Inferior parietal cortex (tissue), 1 donor: ENCODE results near the gene MYO5A.
"Not testable (repeated sequence)": the region's sequence is repeated elsewhere in the genome, so short reads cannot be mapped to it uniquely, and the experiment has no call there.

ENCODE experiments used
- DNase-seq: peaks from one replicate; pipeline ENCODE4 v3.0.0-alpha.2; 2016; ENCODE audit errors: extremely low spot score

The MYO5A gene

DNA sequence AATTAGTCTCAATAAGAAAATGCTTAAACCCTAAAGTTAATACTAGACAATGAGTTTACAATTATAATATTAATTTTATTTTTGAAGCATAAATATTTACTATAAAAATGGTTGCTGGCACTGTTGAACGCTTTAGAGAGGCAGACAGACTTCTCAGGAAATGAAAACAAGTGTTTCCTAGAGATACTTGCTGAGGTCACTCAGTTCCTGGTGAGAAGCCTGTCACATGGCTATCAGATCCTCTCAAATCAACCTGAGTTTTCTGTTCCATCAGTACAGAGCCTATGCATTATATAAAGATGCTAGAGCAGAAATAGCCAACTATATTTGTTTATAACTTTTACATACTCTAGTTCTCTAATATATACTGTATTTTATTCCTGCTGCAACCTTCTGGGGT, 109.2 kb downstream of the MYO5A start:
- DNase-seq = no peak

DNA sequence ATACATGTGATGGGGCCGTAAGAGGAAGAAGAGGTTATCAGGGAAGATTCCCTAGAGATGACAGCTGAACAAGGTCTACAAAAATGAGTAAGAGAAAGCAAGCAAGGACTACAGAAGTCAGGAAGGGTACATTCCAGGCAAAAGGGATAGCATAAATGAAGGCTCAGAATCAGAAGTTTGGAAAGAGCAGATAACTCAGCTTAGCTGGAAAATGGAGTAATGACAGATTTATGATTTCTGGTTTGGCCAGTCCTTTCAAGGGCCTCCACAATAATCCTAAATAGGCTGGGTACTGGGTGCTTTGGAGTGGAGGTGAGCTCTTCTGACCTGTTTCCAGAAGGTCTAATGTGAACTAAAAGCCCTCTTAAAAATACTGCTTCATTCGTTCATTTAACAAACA, 110.7 kb downstream of the MYO5A start:
- no peak for DNase-seq

DNA sequence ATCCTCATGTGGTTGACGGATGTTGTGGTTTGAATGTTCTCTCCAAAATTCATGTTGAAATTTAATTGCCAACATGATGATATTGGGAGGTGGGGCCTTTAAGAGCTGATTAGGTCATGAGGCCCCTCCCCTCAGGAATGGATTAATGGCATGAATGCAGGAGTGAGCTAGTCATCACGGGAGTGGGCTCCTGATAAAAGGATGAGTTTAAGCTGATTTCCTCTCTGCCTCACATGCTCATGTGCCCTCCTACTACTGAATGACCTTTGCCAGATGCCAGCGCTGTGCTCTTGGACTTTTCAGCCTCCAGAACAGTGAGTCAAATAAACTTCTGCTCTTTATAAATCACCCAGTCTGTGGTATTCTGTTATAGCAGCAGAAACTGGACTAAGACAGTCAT, 111.2 kb downstream of the MYO5A start:
- no peak for DNase-seq

DNA sequence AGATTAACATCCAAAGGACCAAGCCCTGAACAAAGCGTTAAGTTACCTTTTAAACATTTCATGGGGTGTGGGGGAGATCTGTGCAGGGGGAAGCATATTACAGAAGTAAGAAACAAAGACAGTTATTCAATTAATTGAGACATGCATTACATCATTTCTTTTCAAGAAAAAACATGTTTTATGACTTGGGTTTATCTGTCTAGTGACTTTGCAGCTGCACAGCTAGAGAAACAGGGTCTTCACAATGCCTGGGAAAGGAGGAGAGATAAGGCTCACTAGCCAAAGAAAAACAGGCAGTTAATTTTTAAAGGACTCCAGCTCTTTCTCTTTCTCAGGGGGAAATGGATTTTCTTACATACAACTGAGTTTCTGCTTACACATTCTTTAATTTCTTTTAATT, 112.1 kb downstream of the MYO5A start:
- DNase-seq = not testable (repeated sequence)

DNA sequence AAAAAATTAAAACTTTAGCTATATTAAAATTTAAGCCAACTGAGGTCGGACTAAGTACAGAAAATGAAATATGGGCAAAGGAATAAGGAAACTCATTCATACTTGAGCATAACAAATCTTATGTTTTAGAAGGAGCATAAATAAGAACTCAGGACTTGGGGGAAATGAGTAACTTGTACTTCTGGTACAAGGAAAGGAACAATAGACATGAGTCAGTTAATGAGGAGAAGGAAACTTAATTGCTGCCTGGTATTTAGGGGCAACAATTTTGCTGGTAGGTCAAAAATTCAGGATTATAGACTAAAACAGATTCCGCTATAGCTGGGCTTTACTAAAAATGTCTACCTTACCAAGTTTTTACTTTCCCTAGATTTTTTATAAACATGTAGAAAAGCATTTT, 113.1 kb downstream of the MYO5A start:
- DNase-seq = no peak

DNA sequence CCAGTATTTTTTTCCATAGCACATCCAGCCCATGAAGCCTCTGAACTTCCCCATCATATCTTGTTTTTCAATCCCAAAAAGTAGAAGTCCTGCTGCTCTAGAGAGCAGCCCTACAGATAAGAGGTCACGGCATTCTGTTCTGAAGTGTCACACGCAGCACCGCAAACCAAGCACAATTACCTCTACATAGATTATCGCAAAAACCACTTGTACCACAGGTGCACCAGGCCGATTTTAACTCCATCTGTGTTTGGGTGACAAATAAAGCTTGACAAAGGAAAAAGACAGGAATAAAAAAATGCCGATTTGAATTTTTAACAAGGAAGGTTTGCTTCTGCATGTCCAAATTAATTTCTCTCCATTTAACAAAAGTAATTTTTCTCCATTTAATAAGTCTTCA, 113.7 kb downstream of the MYO5A start:
- DNase-seq = no peak

DNA sequence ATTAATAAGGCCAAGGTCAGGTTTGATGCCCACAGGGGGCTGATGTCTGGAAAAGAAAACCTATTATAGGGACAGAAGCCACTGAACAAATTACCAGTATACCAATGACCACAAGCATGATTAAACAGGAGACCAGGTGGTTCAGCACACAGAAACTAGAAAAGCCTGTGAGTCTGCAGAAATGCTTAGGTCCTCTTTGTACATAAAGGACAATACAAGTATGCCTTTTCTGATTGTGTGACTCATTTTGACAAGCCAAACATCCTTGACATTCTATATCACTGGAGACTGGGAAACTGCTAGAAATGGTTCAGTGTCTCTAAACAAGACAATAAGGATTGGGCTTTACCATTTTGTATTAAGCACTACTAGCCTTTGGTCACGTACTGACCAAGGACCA, 119.9 kb downstream of the MYO5A start:
- no peak for DNase-seq

DNA sequence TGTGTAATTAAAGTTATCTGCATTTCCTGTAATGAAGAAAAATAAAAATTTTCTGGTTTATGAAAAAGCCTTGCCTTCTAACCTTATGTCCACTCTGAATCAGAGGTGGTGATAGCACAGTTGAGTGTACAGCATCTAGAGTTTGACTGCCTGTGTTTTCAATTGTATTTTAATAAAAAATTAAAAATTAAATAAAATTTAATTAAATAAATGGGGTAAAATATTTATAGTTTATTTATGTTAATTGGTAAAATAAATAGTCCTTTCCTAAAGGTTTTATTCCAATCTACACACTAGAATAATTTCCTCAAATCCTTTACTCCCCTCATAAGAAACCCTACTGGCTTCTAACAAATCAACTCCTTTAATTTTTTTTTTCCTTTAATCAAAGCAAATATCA, 121.3 kb downstream of the MYO5A start:
- no peak for DNase-seq

DNA sequence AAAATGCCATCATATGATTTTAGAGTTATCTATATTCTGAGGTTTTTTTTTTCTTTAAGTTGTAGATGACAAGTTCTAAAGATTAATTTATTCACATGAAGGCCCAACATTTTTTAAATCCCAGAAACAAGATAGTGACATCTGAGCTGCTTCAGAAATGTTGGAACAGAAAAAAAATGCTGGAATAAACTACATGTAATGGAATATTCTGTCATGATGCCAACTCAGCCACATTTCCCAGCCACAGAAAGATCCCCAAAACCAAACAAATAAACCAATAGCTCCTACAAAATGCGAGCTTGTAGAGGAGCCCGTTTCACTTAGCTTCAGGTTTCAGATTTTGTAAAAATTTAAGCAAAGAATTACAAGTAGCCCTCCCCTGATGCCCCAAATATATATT, 122.1 kb downstream of the MYO5A start:
- no peak for DNase-seq

DNA sequence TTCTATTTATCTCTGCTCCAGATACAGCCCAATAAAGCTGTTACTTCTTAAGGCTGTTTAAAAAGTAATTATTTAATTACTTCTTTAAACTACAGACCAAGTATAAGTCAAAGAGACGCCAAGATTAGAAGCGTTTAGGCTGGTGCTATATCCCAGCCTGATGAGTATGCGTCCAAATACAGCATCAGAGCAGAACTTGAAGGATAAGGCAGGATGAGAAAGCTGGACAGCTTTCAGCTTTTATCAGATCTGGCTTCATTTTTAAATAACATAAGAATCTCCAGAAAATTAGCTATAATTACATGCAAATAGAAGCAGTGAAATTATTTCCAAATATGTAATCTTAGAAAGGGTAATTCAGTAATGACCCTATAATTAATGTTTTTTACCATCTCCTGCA, 122.8 kb downstream of the MYO5A start:
- DNase-seq = no peak

DNA sequence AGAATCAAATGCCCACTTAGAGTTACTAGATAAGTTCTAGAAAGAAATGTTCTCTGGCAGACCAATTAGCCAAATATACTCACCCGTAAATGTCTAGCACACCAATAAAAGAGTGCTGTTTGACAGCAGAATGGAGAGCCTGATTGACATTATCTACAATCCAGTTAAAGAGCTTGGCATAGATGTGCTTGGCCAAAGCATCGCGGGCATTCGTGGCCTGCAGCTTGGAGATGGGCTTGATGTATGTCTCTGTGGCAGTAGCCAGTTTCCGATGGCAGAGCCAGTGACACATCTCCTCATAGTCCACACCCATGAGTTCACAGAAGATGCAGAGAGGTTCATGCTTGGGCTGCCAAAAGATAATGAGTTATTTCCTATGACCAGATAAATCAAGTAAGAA, 131.6 kb downstream of the MYO5A start:
- no peak for DNase-seq

DNA sequence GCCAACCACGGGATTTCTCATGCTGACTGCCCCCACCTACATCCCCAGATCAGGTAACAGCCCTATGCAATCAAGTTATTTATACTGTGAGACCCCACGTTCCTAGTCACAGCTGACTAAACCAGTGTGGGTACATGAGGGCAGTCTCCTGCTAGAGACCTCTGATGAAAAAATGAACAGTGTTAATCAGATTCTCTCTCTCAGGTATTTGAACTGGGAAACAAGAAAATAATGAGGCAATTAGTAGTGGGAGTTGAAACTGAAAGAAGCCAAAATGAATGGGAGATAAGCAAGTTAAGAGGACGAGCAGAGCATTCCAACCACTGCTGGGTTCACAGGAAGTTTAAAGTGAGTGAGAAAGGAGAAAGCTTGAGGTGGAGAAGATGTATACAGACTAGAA, 134.6 kb downstream of the MYO5A start:
- no peak for DNase-seq

DNA sequence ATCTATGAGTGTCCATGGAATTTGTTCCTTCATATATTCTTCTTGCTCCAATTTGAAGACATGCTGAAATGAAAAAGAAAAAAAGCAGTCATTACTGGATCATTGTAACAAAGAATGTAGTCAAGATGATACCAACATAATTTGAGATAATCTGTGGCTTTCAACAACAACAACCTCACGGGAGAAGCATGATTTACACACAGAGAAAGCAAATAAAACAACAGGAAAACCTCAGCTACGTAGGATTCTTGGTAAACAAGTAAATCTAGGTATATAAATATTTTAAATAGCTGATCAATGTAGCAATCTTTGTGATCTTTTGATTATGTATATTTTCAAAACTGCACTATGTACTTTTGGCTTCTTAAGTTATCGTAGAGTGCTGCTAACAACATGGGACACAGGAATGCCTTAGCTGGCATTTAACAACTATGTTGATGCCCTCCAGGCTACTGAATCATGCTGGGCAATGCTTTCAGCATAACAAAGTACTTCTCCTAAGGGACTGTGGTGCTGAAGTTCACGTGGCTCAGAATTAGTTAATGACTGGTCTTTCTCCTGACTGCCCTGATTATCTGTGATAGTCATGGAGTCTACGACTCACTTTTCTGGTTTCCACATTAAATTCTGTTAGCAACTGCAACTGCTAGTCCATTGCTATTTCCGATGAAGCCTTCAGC, 136.5 kb downstream of the MYO5A start:
- no peak for DNase-seq

DNA sequence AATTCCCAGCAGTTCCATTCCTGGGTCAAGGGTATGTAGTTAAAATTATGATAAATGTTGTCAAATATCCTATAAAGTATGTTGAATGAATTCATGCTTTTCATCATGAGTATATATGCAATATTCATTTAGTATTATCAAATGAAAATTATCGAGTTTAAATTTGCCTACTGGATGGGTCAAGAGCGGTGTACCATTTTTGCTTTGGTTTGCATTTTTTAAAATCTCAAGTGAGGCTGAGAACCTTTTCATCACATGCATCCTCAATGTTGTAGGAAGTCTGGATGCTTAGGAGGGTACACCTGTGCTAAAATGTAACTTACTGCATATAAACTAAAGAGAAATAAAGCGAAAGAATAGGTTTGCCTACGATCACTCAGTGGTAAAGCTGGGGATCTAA, 137.6 kb downstream of the MYO5A start:
- no peak for DNase-seq

DNA sequence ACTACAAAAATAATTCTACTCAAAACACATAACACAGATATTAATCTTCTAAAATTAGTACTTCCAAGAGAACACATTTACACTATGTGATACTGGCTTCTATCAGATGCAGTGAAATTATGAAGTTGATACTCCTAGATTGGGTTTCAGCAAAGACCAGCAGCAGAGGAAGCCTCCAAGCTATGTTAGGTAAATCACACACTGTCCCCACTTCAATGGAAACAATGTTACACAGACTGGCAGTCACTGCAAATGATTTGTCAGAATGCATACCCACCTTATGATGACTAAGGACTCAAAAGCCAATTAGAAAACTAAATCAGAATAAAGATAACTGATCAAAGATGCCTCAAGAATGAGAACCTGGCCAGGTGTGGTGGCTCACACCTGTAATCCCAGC, 143.0 kb downstream of the MYO5A start:
- DNase-seq = no peak

DNA sequence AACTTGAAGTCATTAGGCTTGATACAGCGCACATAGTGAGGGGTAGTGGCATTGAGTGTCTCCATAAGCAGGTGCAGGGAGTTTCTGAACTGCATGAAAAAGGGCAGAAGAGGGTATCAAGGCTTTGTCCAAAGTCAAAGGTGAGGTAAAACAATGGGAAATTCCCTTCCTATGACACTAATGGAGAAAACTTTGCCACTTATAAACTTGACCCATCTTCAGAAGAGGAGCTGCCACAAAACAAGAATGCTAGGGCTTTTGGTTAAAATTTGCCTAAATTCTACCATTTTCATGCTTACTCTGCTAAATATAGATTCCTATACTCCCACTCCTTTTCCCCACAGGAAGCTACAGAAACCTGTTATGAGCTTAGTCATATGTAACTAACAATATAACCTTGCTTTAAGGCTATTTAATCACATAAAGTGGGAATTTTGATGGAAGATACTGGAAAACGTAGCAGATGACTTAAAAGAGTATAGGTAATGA, 145.5 kb downstream of the MYO5A start:
- DNase-seq = no peak

DNA sequence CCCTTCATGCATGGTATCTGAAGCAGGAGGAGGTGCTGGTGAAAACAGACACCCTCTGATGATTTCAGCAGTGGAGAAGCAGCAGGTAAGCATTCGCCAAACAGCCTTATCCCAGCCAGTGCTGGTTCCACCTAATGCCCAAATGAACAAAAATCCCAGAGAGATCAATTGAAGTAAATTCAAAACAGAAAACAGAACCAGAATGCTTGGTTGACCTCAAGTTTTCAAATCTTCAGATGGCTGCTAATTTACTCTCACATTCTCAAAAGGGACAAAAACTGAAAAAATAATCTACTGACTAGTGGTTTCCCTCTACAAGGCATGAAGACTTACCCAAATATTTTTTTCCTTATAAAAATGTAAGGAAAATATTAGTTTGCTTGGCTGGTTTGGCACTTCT, 146.0 kb downstream of the MYO5A start:
- no peak for DNase-seq

DNA sequence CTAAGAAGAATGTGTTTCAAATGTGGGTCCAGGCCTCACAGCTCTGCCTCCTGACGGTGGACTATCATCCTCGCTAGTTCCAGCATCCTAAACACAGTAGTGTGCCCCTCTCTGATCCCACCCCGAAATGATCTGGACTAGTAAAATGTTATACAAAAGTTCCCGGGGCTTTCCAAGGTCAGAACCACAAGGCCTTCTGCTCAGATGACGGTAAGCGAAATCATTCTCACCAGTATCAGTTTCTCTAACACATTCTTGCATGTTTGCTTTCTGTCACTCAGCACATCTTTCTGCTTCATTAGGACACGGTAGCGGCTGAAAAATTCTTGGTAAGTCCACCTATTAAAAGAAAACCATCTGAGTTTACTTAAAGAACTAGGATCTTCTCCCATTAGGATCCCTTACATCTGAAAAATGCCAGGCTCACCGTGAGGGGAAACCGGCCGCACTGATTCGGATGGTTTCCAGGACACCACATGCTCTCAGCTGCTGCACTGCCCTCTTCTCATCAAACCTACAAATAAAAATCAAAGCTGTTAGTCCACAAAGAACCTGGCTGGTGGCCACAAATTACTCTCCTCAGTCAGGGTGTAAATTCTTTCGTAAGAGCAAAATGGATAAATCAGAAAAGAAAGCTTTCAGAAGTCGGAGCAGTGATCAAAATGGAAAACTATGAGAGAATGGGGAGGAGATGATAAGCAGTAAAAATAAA, 149.1 kb downstream of the MYO5A start:
- no peak for DNase-seq

DNA sequence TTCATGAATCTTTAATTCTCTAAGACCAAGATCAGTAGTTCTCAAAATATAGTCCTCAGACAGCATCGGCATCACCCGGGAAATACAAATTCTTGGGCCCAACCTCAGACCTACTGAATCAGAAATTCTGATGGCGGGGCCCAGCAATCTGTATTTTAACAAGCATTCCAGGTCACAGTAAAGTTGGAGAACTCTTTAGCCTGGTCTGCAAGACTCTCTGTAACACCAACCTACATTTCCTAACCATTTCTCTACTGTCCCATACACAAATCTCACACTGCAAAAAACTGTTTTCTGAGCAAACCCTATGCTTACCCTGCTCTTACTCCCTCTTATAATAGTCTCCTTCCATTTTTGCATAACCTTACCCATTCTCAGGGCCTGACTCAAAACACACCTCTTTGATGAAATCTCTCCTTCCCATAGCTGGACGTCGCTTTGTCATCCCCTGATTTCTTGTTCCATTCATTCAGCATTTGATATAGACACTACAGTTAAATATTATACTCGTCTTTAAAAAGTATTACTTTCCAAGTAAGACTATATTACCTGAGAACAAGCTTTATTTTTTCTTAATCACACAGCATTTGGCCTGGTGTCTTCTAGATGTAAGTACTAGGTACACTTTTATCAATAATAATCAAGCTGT, 149.8 kb downstream of the MYO5A start:
- DNase-seq = no peak

DNA sequence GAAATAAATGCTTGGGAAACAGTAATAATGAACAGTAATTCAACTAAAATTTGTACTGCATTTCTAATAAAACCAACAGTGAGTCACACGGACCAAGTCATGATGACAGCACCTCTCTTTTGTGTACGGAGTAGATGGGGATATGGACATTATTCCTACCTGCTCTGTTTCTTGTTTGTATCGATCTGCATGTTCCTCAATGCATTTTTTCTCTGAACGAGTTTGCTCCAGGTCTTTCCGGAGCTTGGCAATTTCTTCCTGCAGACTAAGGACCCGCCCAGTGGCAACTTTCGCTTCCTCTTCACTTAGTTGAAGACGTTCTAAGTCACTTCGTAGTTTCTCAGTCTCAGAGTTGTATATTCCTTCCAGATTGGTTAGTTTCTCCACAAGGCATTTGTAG, 158.7 kb downstream of the MYO5A start:
- no peak for DNase-seq

DNA sequence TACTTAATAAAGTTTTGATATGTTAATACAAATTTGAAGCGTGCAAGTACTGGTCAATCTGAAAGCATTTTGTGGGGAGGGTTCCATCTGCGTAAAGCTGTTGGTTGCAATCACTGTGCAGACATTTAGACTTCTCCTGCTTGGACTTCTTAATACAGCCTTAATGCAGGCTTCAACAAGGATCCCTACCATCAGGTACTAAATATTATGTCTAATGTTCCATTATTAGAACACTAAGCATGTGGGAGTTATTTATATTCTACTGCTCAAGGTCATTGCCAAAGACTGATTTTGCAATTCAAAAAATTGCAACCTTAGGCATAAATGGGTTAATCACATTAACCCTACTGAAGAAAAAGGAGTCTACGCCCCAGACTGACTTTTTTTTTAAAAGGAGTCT, 159.2 kb downstream of the MYO5A start:
- no peak for DNase-seq

DNA sequence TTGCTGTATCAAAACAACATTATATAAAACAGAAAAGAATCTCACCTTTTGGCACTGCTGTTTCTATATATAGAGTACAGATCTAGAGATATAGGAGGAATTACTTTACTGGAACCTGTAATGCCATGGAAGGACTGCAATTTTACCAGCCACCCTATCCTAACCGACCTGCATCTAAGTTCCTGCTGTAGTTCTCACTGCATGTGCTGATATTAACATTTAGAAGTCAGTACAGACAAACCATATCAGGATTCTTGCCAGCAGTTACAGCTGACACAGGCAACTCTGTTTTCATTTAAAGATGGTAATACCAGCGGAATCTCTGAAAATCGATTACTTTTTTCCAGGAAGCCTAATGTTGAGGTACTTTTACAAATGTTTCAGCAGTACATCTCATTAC, 159.7 kb downstream of the MYO5A start:
- no peak for DNase-seq

DNA sequence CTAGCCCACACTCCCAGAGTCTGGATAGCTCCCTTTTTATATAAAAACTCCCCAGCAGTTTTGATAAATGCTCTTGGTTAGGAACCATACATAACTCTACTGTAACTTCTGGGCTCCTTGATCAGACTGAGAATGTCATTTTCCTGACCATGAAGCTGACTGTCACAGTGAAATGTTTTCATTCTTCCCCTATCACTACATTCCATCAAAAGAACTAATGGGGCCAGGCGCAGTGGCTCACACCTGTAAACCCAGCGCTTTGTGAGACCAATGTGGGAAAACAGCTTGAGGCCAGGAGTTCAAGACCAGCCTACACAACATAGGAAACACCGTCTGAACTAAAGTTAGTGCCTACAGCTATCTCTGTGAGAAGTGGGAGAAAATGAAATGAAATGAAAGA, 160.3 kb downstream of the MYO5A start:
- no peak for DNase-seq
